Colonic mucosa (tissue), 4 donors: Measurements from ENCODE around the gene LMO1. TPM values are rescaled to one million over a fixed set of nuclear protein-coding genes. Genes with fewer than 3 reads are reported as not detected.
A peak's percentile ranks its signal among the peaks of the same experiment; 100 is the strongest.

Experiments used
- DNase-seq: peaks from one replicate; pipeline ENCODE4 v3.0.0-alpha.2; 2020
- H3K27ac ChIP-seq: fragments of 200-600 bp; one replicate; pipeline ENCODE4 v1.8.0; 2021
- H3K27me3 ChIP-seq: fragments of 200-600 bp; one replicate; pipeline ENCODE4 v1.8.0; 2021
- H3K36me3 ChIP-seq: fragments of 200-600 bp; one replicate; pipeline ENCODE4 v1.8.0; 2021
- H3K4me1 ChIP-seq: fragments of 200-600 bp; one replicate; pipeline ENCODE4 v1.8.0; 2021; ENCODE audit warnings: mild to moderate bottlenecking
- H3K4me3 ChIP-seq: fragments of 200-600 bp; one replicate; pipeline ENCODE4 v1.8.0; 2021
- H3K9ac ChIP-seq, 2 donors: one replicate each; pipeline ENCODE4 v1.7.0; 2013; ENCODE audit warnings: control low read depth in 2 of 2, low read depth in 2 of 2, low read length in 2 of 2
- H3K9me3 ChIP-seq: fragments of 200-600 bp; one replicate; pipeline ENCODE4 v1.8.0; 2021
- intact Hi-C: fragments of 100-400 bp; cut with DNase I; formaldehyde crosslinking; loops from one replicate; pipeline ENCODE4 v1.14.1; 2022
- total RNA-seq, 2 donors: library from RNA; stranded (reverse); fragmentation: NEBNext Ultra II Directional in 1 of 2; extraction: Animal tissue kit (Norgen Biotek cat#: 25700) in 1 of 2; gene quantifications; one replicate each; pipeline ENCODE4 v1.2.1, GENCODE V29; 2021
- TF ChIP-seq, protein P1 (sequence below): fragments of 200-600 bp; IDR thresholded peaks from one replicate; pipeline ENCODE4 v1.8.0; 2022; ENCODE audit warnings: antibody characterized with exemption, mild to moderate bottlenecking
- donor health status: healthy.
- donor health status: DM: no; HTN: no; CAD: no.
- donor health status: DM: no; HTN: no; CAD: no.

Gene LMO1
- total RNA-seq, 2 donors from 2014 or later = not detected

DNA sequence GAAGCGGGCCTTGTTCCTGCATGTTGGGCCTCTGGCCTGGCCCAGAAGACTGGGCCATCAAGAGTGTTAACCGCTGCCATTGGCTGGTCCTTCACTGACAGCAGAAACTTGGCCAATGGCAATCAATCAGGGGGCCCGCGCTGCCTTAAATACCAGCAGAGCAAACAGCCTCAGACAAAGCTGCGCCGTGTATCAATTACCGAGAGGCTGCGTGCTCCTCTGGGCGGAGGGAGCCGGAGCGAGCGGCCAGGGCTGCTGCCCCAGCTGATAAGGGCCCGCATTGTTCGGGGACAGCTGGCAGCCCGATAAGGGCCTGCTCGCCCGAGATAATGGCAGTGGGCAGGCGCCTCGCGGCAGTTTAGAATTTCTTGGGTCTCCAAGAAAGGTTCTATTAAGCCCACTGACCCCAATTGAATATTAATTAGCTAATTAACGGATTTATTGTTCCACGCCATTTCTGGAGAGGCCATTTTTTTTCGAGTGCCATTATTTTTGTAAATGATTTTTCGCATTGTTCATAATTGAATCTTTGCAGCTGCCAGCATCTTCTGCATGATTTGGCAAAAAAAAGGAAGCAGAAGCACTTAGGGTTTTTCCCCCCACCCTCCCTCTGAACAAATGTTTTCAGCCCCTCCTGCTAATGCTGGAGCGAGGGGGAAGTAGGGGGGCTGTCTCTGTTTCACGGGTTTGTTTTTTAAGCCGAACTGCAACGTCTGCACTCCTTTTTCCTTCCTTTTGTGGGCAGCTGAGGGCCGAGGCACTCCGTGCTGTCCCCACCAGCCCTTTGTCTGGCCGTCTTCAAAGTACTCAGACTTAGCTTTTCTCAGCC, 57.2 kb downstream of the LMO1 start:
- Histone ChIP-seq H3K4me1 (no peaks in the 10 kb centered on the region), H3K9ac (no peak overlapping the region), H3K36me3 (no peaks in the 10 kb centered on the region), H3K27ac (no peak overlapping the region), H3K9me3 (no peaks in the 10 kb centered on the region), H3K4me3 (no peak overlapping the region), H3K27me3 (no peaks in the 10 kb centered on the region)
- TF ChIP-seq, protein P1, sequence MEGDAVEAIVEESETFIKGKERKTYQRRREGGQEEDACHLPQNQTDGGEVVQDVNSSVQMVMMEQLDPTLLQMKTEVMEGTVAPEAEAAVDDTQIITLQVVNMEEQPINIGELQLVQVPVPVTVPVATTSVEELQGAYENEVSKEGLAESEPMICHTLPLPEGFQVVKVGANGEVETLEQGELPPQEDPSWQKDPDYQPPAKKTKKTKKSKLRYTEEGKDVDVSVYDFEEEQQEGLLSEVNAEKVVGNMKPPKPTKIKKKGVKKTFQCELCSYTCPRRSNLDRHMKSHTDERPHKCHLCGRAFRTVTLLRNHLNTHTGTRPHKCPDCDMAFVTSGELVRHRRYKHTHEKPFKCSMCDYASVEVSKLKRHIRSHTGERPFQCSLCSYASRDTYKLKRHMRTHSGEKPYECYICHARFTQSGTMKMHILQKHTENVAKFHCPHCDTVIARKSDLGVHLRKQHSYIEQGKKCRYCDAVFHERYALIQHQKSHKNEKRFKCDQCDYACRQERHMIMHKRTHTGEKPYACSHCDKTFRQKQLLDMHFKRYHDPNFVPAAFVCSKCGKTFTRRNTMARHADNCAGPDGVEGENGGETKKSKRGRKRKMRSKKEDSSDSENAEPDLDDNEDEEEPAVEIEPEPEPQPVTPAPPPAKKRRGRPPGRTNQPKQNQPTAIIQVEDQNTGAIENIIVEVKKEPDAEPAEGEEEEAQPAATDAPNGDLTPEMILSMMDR = no peak
- peak; percentile 32 for DNase-seq
- intact Hi-C loops = no loop called here

DNA sequence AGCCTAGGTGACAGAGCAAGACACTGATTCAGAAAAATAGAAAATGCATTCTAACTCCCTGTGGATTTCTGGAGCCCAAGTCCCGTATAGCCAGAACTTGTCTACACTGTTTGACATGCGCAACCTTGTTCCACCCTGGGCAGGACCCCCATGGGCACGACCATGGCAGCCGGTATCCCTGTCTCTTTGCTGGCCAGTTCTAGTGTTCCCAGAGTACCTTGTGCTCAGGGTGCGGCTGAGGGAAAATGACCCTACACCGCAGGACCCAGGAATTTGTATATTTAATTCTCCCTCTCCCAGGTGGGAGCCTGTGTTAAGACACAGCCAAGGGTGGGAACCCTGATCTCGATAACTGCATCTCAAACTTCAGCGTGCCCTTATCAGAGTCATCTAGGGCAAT, 58.1 kb downstream of the LMO1 start:
- TF ChIP-seq, protein P1 = no peak
- no peaks in the 10 kb centered on the region for H3K4me1 ChIP-seq
- H3K27me3 ChIP-seq = no peaks in the 10 kb centered on the region
- H3K9ac ChIP-seq = no peak overlapping the region
- no peak for DNase-seq
- H3K27ac ChIP-seq = no peak overlapping the region
- intact Hi-C loops = no loop called here
- H3K4me3 ChIP-seq = no peak overlapping the region
- no peaks in the 10 kb centered on the region for H3K36me3 ChIP-seq
- H3K9me3 ChIP-seq = no peaks in the 10 kb centered on the region

DNA sequence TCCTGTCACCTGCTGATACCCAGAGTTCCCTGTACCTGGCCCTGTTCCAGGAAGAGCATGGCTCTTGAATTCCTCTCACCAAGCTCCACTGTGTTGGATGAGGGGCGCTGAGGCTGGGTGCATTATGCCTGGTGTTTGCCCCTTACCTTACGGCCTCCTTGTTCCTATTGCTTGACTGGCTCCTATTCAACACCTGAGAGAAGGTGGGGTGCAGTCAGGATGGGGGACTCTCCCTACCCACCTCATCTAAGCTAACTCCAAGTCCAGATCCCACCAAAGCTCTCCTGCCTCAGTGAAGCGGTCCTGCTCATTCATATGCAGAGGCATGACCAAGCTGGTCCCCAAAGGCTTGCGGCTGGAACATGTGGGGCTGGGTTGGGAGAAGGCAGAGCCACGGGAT, 59.1 kb downstream of the LMO1 start:
- Histone ChIP-seq H3K4me3 (no peak overlapping the region), H3K9me3 (no peaks in the 10 kb centered on the region), H3K36me3 (no peaks in the 10 kb centered on the region), H3K9ac (no peak overlapping the region), H3K27ac (no peak overlapping the region), H3K4me1 (no peaks in the 10 kb centered on the region), H3K27me3 (no peaks in the 10 kb centered on the region)
- intact Hi-C loops = no loop called here
- no peak for DNase-seq
- TF ChIP-seq, protein P1 = no peak

DNA sequence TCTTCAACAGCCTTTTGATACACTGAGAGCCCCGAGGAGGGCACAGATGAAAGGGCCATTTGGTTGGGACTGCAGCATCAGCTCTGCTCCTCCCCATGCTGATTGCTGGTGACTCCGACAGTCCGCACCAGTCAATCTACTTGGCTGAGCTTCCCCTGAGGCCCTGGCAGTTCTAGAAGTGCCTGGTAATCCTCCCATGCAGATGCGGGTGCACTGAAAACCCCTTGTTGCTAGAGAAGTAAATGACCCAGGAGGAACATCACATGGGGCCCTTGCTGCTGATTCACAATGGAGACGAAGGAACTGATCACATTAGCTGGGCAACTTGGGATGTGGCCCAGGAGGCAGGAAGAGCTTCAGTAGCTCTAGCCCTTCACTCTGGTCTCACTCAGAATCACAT, 59.7 kb downstream of the LMO1 start:
- Histone ChIP-seq H3K9ac (no peak overlapping the region), H3K9me3 (no peaks in the 10 kb centered on the region), H3K4me1 (no peaks in the 10 kb centered on the region), H3K36me3 (no peaks in the 10 kb centered on the region), H3K27me3 (no peaks in the 10 kb centered on the region), H3K4me3 (no peak overlapping the region), H3K27ac (no peak overlapping the region)
- DNase-seq = no peak
- TF ChIP-seq, protein P1 = no peak
- intact Hi-C loops = no loop called here

DNA sequence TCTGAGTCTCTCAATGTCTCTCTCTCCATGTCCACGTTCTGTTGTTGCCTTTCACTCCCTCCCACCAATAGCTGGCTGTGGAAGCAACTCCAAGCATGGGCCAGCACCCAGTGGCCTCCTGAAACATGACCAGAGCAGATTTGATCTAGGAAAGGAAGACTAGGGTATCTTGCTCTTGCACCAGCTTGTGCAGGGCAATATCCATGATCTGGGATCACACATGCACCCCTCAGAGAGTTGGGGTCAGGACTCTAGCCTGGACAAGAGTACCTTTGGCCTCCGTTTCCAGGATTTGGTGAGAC, 60.3 kb downstream of the LMO1 start:
- H3K4me3 ChIP-seq = no peak overlapping the region
- no peak for DNase-seq
- H3K36me3 ChIP-seq = no peaks in the 10 kb centered on the region
- intact Hi-C loops = no loop called here
- no peaks in the 10 kb centered on the region for H3K9me3 ChIP-seq
- no peaks in the 10 kb centered on the region for H3K4me1 ChIP-seq
- no peaks in the 10 kb centered on the region for H3K27me3 ChIP-seq
- TF ChIP-seq, protein P1 = no peak
- H3K27ac ChIP-seq = no peak overlapping the region
- H3K9ac ChIP-seq = no peak overlapping the region
